HG02852 (cell line): Measurements from ENCODE around the gene DARS2.
"Not testable (repeated sequence)": the region's sequence is repeated elsewhere in the genome, so short reads cannot be mapped to it uniquely, and the experiment has no call there.

Source experiments
- ATAC-seq: cut with Tn5 transposase; IDR thresholded peaks from one replicate; pipeline ENCODE4 v1.9.1; 2021; ENCODE audit warnings: mild to moderate bottlenecking, moderate library complexity; ENCODE audit not compliant: unreplicated experiment

The DARS2 gene

DNA sequence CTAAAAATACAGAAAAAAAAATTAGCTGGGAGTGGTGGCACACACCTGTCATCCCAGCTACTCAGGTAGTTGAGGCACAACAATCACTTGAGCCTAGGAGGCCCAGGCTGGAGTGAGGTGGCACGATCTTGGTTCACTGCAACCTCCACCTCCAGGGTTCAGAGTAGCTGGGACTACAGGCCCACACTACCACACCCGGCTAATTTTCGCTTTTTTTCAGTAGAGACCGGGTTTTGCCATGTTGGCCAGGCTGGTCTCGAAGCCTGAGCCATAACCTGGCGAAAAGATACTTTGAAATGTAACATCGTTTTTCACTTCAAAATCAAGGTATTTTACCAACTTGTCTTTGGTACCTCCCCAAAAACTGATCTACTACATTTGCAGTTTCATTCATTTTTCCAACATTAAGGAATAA, 37.3 kb downstream of the DARS2 start:
- no peak for ATAC-seq

- not testable (repeated sequence) for ATAC-seq
Measured at GRCh38 chr1:173862146-173862768, 37.8 kb downstream of the DARS2 start.

DNA sequence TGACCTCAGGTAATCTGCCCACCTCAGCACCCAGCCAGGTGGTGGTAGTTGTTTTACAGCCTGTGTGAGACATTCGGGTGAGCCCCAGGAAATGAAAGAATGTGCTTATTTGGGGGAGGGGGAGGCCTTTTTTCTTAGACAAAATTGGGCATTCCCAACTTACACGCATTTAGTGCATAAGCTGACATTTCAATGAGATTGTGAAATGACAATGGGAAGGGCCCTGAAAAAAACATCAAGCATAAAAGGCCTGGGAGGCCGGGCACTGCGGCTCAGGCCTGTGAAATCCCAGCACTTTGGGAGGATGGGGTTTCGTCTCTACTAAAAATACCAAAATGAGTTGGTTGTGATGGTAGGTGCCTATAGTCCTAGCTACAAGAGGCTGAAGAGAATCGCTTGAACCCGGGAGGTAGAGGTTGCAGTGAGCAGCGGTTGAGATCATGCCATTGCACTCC, 38.3 kb downstream of the DARS2 start:
- no peak for ATAC-seq

DNA sequence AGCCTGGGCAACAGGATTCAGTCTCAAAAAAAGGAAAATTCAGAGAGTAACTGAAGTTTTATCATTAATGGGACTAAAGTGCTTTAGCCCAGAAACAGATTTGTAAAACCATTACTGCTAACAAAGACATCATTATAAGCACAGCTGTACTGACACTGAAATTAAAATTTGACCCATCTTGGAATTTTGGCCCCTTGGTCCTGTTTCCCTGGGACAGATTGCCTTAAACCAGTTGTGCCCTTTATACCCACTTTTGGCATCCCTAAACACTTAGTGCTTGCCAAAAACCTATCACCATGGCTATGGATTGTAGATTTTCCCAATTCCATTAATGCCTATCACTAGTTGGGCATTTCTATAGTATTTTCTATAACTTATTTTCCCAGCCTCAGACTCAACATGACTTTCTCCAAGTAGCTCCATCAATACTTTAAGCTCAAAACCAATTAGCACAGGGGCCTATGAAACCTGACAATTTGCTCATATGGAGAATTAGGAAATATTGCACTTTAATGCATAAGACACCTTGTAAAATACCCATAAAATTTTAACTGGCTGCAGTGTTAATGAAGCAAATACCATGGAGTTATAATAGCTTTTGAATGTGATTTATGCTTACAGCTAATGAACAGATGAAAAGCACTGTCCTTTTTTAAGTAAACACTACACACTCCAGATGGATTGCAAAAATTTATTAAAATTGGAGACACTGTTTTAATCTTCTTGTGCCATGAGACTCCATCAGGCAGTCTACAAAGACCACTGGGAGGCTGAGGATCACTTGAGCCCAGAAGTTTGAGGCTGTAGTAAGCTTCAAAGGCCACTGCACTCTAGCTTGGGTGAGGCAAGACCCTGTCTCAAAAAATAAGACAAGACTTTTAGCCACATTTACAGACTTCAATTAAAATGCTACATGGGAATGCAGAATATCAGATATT, 39.0 kb downstream of the DARS2 start:
- ATAC-seq: no peak

DNA sequence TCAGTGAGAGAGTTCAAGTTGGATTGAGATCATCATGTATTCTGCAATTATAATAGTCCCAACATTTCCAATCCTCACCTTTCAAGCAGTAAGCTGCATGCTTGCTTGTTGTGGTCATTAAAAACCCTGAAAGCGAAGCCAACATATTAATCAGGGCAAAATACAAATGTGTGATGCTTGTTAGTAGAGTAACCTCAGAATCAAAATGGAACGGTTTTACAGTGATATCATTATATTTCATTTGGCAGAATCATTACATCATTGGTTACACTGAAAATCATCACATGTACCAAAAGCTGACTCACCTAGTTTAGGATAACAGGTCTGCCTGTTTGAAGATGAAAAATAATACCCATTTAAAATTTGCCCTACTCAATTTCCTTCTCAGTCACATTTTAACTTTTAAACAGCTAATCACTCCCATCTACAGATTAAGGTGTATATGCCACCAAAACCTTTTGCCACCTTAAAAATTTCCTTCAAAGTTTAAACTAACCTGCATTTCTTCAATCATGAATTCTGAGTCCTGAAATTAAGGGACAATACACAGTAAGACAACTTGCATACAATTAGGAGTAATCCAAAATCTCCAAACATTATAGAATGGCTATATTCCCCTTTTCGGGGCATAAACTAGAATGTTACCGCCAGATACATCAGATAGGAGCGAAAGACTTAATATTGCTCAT, 39.9 kb downstream of the DARS2 start:
- ATAC-seq: no peak

DNA sequence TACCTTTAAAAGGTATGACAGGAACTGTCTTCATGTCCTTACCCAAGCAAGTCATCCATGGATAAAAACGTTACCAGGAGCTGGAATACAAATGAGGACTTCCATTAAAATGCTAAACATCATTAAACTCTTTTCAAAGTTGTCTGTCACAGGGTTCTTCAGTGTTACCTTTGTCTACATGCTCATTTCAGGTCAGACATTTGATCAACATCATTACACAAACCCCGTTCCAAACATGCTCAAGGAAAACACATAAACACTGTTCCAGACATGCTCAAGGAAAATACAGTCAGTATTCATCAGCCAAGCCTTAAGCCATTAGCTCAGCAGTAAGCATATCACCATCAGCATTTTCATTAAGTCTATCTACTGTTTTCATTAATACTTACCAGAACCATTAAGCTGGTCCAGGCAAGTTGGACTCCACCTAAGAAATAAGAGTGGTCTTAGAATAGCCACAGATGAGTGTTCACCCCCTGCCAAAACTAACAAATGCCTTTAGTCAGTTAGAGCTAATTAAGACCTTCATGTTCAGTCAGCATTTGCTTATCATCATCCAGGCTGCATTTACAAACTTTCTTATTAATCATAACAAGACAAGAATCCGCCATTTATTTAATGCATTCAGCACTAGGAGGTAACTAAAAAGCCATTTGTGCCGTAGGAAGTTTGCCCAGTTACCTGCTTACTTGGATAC, 41.1 kb downstream of the DARS2 start:
- ATAC-seq: no peak

GRCh38 chr1:173866413-173867115, 42.1 kb downstream of the DARS2 start:
- ATAC-seq: no peak

DNA sequence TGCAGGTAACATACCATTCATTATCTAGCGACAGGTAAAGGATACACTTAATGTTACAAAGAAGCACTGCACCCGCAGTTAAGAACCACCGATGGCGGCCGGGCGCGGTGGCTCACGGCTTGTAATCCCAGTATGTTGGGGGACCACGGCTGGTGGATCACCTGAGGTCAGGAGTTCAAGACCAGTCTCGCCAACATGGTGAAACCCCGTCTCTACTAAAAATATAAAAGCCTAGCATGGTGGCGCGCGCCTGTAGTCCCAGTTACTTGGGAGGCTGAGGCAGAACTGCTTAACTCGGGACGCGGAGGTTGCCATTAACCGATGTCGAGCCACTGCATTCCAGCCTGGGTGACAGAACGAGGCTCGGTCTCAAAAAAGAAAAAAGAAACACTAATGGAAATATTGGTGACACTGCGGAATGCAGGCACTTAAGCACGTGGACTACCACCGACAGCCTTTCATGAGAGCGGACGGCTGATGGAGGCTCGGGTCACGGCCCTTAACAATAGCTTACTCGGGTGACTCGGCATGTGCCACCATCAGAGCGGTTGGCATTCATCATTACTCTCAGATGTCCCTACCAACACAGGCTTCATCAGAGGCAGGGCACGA, 42.8 kb downstream of the DARS2 start:
- no peak for ATAC-seq

DNA sequence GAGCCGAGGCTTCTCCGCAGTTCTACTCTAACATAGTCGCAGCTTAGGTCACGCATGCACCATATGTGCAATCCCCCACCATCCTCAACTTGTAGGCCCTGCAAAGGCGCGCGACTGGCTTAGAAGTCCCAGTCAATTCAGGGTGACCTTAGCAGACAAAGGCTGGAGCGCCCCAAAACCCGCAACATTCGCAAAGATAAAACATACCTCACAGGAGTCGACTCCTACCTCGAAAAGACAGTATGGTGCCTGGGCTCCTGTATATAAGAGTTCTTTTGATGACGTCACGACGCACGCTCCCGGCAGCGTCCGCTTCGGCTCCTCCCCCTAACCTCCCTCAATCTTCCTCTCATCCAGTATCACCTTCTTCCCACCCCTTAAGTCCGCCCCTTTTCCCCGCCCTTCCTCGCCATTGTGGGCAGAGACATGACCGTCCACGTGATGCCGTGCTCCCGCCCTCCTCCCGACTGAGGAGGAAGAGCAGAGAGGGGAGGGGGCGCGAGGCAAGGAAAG, 43.3 kb downstream of the DARS2 start, which contains the start of gene GAS5:
TSS of gene GAS5 (minus strand) at position 237 of the 513 bp plus-strand sequence.
- ATAC-seq: peak; percentile 60

GRCh38 chr1:173868266-173869020, 44.0 kb downstream of the DARS2 start, which contains the start of gene ZBTB37:
ZBTB37 (plus strand) TSS chr1:173868380; CDS start chr1:173870226, 1,846 bp downstream.
- ATAC-seq: peak; percentile 59

DNA sequence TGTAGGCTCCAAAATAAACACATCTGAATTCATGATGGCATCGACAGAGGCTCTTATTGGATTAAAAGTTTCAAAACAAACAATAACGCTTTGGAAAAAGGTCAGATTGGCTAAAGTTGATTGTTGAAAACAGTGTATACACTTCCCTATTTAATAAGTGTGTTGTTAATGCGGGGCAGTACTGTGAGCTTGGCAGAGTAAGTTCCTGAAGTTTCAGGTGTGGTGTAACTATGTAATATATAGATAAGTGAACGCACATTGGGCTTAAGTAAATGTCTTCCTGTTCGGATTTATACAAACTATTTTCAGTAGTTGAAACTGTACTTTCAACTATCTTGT, 44.5 kb downstream of the DARS2 start:
- no peak for ATAC-seq

DNA sequence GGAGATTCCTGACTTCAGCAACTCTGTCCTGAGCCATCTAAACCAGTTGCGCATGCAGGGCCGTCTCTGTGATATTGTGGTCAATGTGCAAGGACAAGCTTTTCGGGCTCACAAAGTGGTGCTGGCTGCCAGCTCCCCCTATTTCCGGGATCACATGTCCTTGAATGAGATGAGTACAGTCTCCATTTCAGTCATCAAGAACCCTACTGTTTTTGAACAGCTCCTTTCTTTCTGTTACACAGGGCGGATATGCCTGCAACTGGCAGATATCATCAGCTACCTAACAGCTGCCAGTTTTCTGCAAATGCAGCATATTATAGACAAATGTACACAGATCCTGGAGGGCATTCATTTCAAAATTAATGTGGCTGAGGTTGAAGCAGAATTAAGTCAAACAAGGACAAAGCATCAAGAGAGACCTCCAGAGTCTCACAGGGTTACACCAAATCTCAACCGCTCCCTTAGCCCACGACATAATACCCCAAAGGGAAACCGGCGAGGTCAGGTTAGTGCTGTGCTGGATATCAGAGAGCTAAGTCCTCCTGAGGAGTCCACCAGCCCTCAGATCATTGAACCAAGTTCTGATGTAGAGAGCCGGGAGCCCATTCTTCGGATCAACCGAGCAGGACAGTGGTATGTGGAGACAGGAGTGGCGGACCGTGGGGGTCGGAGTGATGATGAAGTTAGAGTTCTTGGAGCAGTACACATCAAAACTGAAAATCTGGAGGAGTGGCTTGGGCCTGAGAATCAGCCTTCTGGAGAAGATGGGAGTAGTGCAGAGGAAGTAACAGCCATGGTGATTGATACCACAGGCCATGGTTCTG, 46.0 kb downstream of the DARS2 start:
- peak; percentile 22 for ATAC-seq

DNA sequence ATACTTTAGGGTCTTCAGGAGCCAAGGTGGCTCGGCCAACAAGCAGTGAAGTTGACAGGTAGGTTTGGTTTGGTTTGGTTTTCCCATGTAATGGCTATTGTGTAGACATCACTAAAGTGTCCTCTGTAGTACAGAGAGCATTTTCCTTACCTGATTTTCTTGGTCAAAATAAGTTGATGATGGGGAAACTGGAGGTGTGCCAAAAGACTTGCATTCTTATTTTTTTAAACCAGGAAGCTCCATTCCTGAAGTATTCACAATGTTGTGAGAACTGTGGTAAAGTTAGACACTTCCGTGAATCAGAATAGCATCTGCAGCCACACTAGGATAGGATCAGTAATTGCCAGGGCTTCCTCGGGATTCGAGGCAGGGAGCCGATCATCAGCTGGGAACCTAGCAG, 46.6 kb downstream of the DARS2 start:
- no peak for ATAC-seq

GRCh38 chr1:173871500-173871899, 47.0 kb downstream of the DARS2 start:
- no peak for ATAC-seq

DNA sequence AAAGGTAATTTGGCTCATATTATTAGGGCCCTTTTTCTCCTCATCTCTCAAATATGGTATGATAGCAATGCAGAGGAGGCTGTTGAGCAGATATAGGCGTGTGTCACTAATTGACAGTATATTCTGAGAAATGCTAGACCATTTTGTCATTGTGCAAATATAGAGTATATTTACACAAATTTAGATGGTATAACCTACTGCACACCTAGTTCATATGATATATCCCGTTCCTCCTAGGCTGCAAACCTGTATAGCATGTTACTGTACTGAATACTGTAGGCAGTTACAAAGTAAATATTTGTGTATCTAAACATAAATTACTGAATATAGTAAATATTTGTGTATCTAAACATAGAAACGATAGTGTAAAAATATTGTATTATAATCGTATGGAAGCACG, 52.3 kb downstream of the DARS2 start:
- ATAC-seq: no peak

DNA sequence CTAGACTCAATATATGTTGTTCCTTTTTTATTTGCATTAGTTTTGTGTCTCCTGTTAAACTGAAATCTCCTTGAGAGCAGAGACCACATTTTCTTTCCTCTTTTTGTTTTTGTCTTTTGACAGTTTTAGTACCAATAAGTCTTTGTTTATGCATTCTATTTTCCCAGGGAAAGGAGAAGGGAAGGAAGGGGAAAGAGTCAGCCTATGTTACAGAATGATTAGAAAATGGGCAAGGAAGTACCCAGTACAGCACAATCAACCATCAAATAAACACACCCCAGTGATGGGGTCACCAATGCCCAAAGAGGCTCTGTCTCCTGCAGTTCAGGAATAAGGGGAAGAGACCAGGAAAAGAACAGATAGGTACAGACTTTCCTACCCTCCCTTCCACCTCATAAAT, 53.8 kb downstream of the DARS2 start:
- no peak for ATAC-seq

- ATAC-seq: not testable (repeated sequence)
Measured at GRCh38 chr1:173881117-173881516, 56.6 kb downstream of the DARS2 start.

- no peak for ATAC-seq
Measured at GRCh38 chr1:173884701-173885100, 60.2 kb downstream of the DARS2 start.
